ENCODE measurements around the gene XXYLT1. TPM values are rescaled to one million over a fixed set of nuclear protein-coding genes. Genes with fewer than 3 reads are reported as not detected.

The XXYLT1 gene
- total and polyA plus RNA-seq, 2 of the 8 experiments (the other 6 are each of a cell fraction or from before 2014, with no cell fraction given): 18.9 to 23.8 TPM

- H3K4me3 ChIP-seq (ENCODE audit: extremely low read depth in 1 of 4, insufficient read depth in 2 of 4, low read depth in 3 of 4, low read length in 4 of 4): no peak overlapping the region
- DNase-seq (ENCODE audit: low read depth in 1 of 2, low spot score in 2 of 2) (no peak), FAIRE-seq (no peak)
- H2BK120ac ChIP-seq (replicated peaks; ENCODE audit: low read depth, low read length): no peak overlapping the region
- no peak overlapping the region for H4K5ac ChIP-seq (ENCODE audit: insufficient read length, low read depth, low read length)
- no peak overlapping the region for H3K56ac ChIP-seq (replicated peaks; ENCODE audit: insufficient read length, low read depth, low read length)
- WGBS, 2 experiments (ENCODE audit: extremely low coverage in 1 of 2, insufficient coverage in 1 of 2, insufficient read length in 1 of 2, insufficient replicate concordance in 2 of 2, low coverage in 1 of 2, low lambda C conversion rate in 2 of 2, missing lambda C conversion rate in 1 of 2): 95% methylated on average over 4 of the region's 4 CpGs; no CpG with 5 or more reads in 1 of the 2 experiments
- no peak overlapping the region for H4K91ac ChIP-seq (replicated peaks; ENCODE audit: insufficient read length, low read length)
- POLR2A ChIA-PET (ENCODE audit: partially characterized antibody): no interaction called here
- H2BK15ac ChIP-seq (ENCODE audit: low read length): no peak overlapping the region
- no peak overlapping the region for H3K18ac ChIP-seq (ENCODE audit: extremely low read depth, low read length)
- H4K8ac ChIP-seq (ENCODE audit: extremely low read depth, insufficient read depth, low read length): no peak overlapping the region
- no peak overlapping the region for H3K27ac ChIP-seq (ENCODE audit: low read depth, low read length)
- peaks cover 0 to 73% of the 10 kb centered on the region in 2 experiments; a peak in 2 of 4 replicates for H3K79me2 ChIP-seq (ENCODE audit: control insufficient read depth in 1 of 2, insufficient read depth in 2 of 2, low read length in 2 of 2)
- no peaks in the 10 kb centered on the region for H3K27me3 ChIP-seq (replicated peaks in 1 of 4; ENCODE audit: control insufficient read depth in 3 of 4, extremely low read depth in 1 of 4, insufficient read depth in 3 of 4, low read length in 3 of 4)
- no peak overlapping the region for H3K4ac ChIP-seq (replicated peaks; ENCODE audit: insufficient read length, low read depth, low read length)
- H3K23me2 ChIP-seq (ENCODE audit: low read depth, low read length): no peaks in the 10 kb centered on the region
- no peak overlapping the region for H2AFZ ChIP-seq (ENCODE audit: low read length)
- no peaks in the 10 kb centered on the region for H3K9me3 ChIP-seq (ENCODE audit: insufficient read depth in 2 of 2, low read depth in 1 of 2, low read length in 1 of 2)
- no peak overlapping the region for H2BK20ac ChIP-seq (ENCODE audit: low read length)
- no peak overlapping the region for H3K14ac ChIP-seq (ENCODE audit: insufficient read length)
- H3K4me2 ChIP-seq (ENCODE audit: insufficient read depth in 1 of 2, low read depth in 2 of 2, low read length in 2 of 2): no peak overlapping the region
- H2BK5ac ChIP-seq (ENCODE audit: low read depth, low read length): no peak overlapping the region; the same call in 1 of the 2 replicates
- no peak overlapping the region for H3K9ac ChIP-seq (replicated peaks in 1 of 4; ENCODE audit: extremely low read depth in 1 of 4, low read depth in 3 of 4, low read length in 3 of 4)
- H3K4me1 ChIP-seq (replicated peaks in 1 of 4; ENCODE audit: control insufficient read depth in 3 of 4, insufficient read depth in 4 of 4, low read length in 3 of 4): peaks cover 3 to 17% (median 14%) of the 10 kb centered on the region in 4 experiments
- H2AK5ac ChIP-seq (ENCODE audit: low read depth, low read length): 0 out of 2 replicates have a peak overlapping the region, but pooled peaks have one; percentile 29
- H3K23ac ChIP-seq (ENCODE audit: insufficient read length): no peak overlapping the region
- TF ChIP-seq CHD2 (IDR thresholded peaks at IDR 0.05; ENCODE audit: low read length): no peak
- CTCF ChIA-PET (ENCODE audit: partially characterized antibody): interaction anchor here (0.7 to 2.6 kb wide), 6 partner anchors 13 to 686 kb away, joined by 3 to 6 read pairs (median 4); no protein-coding TSS in a partner anchor
- H2BK12ac ChIP-seq (ENCODE audit: low read depth, low read length): no peak overlapping the region
- H3K36me3 ChIP-seq (ENCODE audit: control insufficient read depth in 2 of 4, insufficient read depth in 4 of 4, low read length in 3 of 4): no peaks in the 10 kb centered on the region
- peaks cover 10% of the 10 kb centered on the region for H3K79me1 ChIP-seq (ENCODE audit: low read depth, low read length)
- no peaks in the 10 kb centered on the region for H4K20me1 ChIP-seq (replicated peaks in 1 of 2; ENCODE audit: control insufficient read depth in 1 of 2, insufficient read depth in 2 of 2, low read length in 2 of 2)
Measured at GRCh38 chr3:195185583-195185982, 85.4 kb downstream of the XXYLT1 start.
